Astrocyte of the spinal cord (primary cell): ENCODE measurements around the gene C1orf174.

Experiments used
- DNase-seq: peaks from one replicate; pipeline ENCODE4 v3.0.0; 2011; ENCODE audit warnings: low read depth, low spot score
- H3K4me3 ChIP-seq: 2 replicates; pipeline ENCODE4 v1.5.1; 2011; ENCODE audit warnings: low read depth, mild to moderate bottlenecking, low read length, moderate library complexity
- in situ Hi-C: cut with HindIII; loops from 2 replicates; pipeline ENCODE4 v1.10.0; 2017; ENCODE audit warnings: low sequenced_read_pairs
- TF ChIP-seq, protein P1 (sequence below): IDR thresholded peaks from 2 replicates; pipeline ENCODE4 v1.5.1; 2012; ENCODE audit warnings: low read depth, mild to moderate bottlenecking, low read length, inconsistent platforms

The C1orf174 gene

DNA sequence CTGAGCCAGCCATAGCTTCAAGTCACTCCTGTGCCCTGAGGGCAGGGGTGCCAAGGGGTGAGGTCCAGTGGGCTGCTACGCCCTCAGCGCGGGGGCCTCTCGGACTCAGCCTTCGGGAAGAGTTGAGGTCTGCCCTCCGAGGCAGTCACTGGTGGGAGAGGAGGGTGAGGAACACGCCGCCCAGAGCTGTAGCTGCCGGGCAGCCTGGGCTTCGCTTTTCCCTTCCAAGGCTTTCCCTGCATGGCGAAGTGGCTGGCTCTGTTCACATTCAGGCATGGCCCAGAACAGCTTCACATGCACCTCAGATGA, 43.0 kb upstream of the C1orf174 start:
- TF ChIP-seq, protein P1, sequence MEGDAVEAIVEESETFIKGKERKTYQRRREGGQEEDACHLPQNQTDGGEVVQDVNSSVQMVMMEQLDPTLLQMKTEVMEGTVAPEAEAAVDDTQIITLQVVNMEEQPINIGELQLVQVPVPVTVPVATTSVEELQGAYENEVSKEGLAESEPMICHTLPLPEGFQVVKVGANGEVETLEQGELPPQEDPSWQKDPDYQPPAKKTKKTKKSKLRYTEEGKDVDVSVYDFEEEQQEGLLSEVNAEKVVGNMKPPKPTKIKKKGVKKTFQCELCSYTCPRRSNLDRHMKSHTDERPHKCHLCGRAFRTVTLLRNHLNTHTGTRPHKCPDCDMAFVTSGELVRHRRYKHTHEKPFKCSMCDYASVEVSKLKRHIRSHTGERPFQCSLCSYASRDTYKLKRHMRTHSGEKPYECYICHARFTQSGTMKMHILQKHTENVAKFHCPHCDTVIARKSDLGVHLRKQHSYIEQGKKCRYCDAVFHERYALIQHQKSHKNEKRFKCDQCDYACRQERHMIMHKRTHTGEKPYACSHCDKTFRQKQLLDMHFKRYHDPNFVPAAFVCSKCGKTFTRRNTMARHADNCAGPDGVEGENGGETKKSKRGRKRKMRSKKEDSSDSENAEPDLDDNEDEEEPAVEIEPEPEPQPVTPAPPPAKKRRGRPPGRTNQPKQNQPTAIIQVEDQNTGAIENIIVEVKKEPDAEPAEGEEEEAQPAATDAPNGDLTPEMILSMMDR: no peak
- in situ Hi-C loops: no loop called here
- DNase-seq: no peak
- no peak overlapping the region for H3K4me3 ChIP-seq

DNA sequence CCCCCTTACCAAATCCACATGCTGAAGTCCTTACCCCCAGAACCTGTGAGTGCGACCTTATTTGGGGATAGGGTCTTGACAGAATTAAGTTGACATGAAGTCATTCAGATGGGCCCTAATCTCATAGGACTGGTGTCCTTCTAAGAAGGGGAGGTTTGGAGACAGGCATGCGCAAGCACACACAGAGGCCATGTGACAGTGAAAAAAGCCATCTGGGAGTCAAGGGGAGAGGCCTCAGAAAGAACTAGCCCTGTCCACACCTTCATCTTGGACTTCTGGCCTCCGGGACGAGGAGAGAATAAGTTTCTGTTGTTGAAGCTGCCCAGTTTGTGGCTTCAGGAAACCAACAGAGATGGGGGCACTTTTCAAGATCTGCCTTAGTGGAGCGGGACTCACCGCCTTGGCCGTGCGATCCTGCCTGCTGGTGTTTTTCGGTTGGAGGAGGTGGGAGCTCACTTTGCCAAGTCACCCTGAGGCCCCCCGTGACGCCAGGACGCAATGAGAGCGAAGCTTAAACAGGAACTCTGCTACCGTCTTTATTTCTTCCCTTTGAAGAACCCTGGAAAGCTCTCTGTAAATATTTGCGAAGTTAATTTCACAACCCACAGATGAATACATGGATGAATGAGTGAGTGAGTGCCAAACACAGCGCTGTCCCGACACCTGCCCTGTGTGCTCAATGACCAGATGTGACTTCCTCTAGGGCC, 42.5 kb upstream of the C1orf174 start:
- TF ChIP-seq, protein P1: no peak
- in situ Hi-C loops: no loop called here
- H3K4me3 ChIP-seq: no peak overlapping the region
- DNase-seq: no peak

DNA sequence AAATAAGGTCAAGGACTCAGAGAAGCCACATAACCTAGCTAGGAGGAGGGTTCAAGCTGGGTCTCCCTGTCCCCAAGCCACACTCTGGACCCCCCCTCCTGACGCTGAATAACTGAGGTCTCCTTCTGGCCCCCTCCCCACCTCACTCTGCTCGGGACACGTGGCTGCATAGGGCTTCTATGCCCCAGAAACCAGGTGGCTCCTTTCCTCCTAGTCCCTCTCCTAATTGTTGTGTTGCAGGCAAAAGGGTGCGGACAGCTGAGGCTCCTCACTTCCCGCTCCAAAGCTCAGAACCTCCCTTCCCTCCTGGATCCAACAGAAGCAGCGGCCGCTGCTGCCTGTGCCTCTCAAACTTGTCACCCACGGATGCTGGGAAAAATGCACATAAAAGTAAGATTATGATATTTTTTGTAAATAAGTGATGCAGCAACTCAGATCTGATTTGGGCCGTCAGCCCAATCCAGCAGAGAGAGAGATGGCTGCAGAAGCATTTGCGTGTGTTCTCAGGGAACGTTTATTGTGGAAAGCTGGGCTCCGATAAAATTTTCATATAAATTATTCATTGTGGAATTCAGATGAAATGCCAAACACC, 40.8 kb upstream of the C1orf174 start:
- DNase-seq: no peak
- TF ChIP-seq, protein P1: no peak
- in situ Hi-C loops: no loop called here
- no peak overlapping the region for H3K4me3 ChIP-seq

DNA sequence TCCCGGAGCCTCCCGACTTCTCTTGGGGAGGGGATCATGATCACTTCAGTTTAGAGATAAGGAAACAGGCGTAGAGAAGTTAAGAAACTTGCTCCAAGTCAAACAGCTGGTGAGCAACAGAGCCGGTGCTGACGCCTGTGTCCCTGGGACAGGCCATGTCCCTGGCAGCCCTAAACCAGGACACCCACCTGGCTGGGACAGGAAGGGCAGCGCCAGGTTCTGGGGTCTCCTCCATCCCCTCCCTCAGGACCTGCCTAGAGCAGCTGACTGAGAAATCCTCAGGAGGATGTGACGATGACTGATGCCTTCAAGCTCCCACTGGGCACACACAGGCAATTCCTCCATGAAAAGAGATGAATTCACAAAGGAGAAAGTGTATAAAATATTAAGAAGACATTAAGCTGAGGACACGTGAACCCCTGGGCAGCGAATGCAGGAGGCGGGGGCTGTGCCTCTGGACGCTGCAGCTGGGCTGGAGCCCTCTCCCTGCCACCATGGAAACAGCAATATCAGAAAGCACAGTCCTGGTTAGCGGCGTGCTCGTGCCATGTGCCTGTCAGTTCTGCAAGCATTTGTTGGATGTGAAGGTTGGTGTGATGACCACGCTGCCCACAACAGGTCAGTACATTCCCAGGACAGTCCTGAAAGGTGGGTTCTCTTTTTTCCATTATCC, 40.1 kb upstream of the C1orf174 start:
- in situ Hi-C loops: no loop called here
- DNase-seq: no peak

DNA sequence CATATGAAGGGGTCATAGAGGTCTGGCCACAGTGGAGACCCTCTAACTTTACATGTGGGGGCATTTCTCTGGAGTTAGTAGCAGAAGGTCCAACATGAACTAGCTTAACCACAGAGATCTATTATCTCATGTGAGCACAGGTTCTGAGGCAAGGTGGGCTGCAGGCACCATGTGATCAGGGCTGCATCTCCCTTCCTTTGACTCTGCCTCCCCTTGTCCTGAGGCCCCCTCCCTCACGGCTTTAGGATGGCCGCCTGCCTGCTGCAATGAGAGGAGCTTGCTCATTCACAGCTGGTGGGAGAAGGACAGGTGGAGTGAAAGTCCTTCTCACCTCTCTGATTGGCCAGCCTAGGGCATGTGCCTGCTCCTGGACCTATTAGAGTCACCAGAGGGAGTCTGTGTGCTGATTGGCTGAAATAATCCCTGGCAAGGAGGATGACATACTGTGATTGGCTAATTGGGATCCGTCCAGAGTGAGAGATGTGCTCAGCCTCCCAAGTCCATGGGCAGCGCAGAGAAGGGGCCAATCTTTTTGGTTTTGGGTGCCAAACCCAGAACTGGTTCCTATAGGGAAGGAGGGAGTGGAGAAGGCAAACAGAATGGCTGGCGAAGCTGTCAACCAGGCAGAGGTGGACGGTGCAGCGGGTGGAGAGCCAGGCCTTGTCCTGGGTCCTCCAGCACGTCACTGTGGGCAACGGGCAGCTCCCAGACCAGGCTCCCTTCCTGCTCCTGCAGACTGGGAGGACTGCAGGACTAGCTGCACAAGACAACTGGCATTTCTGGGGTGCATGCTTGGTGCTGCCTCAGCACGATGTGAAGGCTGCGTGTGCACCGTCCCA, 39.4 kb upstream of the C1orf174 start:
- TF ChIP-seq, protein P1: no peak
- no peak for DNase-seq
- in situ Hi-C loops: no loop called here
- no peak overlapping the region for H3K4me3 ChIP-seq

More for the DNA sequence above, 40.1 kb upstream of the C1orf174 start:
- H3K4me3 ChIP-seq: no peak overlapping the region
- TF ChIP-seq, protein P1: no peak

DNA sequence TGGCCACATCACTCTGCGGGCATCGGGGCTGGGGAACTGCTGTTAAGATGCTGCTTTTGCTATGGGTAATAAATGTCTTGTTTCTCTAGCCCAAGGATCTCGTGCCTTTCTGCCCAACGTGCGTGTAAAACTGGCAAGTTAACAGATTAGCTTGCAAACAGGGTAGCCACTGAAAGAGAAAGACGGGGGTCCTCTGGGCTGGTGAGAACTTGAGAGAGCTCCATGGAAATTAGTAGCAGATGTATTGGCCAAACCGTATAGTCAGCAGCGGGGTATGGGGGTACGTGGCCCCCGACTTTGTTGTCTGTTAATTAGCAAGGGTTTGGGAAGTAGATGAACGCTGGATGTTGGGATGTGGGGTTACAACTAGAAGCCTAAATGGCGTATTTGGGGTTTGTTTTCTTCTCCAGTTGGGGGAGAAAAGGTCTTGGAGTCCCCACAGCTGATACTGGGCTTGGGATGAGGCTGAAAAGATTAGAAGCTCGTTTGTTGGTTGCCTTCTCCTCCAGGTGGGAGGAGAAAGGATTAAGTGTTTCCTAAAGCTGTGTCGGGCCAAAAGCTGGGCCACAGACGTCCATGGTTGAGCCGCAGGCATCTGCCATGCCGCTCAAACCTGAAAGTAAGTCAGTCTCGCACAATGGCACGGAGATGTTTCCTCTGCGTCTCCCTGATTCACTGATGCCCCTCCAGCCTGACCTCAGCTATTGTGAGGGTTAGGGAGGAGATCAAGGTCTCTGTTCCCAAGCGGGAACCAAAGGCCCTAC, 32.3 kb upstream of the C1orf174 start:
- no peak for DNase-seq
- H3K4me3 ChIP-seq: no peak overlapping the region
- TF ChIP-seq, protein P1: no peak
- in situ Hi-C loops: no loop called here
